ENCODE data around the gene ACADM.
"Not testable (repeated sequence)": the region's sequence is repeated elsewhere in the genome, so short reads cannot be mapped to it uniquely, and the experiment has no call there.

The ACADM gene

DNA sequence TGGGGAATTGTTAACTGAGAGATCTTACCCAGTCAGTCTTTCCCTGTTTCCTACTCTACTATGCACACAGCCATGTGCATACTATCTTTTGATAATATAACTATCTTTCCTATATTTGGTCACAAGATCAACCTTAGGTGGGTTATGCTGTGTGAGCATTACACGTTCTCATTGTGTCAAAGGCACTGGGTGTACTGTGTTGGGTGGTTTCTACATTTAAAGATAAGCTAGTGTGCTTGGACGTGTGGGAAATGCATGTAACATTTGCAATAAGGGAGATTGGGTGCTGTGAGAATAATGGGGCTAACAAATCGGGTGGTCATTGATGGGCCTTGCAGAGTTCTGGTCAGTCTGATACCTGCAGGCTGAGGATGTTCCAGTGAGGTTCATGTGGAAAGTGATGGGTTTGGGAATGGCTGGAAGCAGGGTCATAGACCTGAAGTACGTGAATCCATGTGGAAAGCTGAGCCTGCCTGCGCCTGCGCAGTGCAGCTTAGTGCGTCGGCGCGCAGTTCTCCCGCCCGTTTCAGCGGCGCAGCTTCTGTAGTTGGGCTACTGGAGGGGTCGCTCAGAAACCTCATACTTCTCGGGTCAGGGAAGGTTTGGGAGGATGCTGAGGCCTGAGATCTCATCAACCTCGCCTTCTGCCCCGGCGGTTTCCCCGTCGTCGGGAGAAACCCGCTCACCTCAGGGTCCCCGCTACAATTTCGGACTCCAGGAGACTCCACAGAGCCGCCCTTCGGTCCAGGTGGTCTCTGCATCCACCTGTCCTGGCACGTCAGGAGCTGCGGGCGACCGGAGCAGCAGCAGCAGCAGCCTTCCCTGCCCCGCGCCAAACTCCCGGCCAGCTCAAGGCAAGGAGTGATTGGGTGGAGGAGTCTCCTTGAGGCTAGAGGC is 72.1 kb downstream of the ACADM start, which contains the start of gene MSH4:
Gene MSH4, plus strand, starts transcription at position 507 of the 897 bp plus-strand sequence. Its CDS starts 104 bp downstream, at position 611.
- DNase-seq = no peak

DNA sequence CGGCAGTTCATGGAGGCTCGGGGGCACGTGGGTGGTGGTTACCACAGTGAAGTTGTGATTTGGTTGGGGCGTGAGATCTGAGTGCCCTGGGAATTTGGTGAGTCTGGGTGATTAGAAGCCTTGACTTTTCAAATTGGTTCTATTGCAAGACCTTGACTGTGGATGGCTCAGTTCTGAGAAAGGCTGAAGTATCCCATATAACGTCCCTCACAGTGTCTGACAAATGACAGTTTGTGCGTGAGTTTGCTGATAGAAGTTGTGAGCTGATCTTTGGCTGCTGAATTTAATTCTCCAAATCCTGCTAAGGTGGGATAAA is 72.7 kb downstream of the ACADM start:
- no peak for DNase-seq

DNA sequence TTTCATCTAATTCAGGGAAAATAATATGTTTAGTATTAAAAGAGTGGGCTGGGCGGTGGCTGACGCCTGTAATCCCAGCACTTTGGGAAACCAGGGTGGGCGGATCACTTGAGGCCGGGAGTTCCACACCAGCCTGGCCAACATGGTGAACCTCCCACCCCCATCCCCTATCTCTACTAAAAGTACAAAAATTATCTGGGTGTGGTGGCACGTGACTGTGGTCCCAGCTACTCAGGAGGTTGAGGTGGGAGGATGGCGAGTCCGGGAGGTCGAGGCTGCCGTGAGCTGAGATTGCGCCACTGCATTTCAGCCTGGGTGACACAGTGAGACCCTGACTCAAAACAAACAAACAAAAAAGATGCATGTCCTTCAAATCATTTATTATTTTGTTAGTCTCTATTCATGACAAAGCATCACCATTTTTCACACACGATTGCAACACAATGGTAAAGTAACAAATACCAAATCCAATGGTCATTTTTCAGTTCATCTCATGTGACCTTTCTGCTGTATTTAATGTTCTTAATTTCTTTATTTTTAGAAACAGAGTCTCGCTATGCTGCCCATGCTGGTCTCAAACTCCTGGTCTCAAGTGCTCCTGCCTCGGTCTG is 73.2 kb downstream of the ACADM start:
- no peak for DNase-seq

DNA sequence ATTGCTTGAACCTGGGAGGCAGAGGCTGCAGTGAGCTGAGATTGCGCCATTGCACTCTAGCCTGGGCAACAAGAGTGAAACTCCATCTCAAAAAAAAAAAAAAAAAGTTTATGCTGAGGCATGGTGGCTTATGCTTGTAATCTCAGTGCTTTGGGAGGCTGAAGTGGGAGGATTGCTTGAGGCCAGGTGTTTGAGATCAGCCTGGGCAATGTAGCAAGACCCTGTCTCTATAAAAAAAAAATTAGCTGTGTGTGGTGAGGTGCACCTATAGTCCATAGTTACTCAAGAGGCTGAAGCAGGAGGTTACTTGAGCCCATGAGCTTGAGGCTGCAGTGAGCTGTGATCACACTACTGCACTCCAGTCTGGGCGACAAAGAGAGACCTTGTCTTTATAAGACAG is 77.0 kb downstream of the ACADM start:
- not testable (repeated sequence) for DNase-seq

DNA sequence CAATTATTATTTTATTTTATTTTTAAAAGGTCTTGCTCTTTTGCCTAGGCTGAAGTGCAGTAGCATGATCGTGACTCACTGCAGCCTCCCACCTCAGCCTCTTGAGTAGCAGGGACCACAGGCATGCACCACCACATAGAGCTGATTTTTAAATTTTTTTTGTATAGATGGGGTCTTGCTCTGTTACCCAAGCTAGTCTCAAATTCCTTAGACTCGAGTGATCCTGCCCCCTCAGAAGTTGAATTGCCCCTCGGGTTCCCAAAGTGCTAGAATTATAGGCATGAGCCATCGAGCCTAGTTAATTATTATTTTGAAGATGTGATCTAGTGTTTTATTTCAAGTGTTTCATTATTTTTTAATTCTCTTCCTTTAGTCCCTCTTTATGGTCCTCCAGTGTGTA is 84.4 kb downstream of the ACADM start:
- DNase-seq = no peak

DNA sequence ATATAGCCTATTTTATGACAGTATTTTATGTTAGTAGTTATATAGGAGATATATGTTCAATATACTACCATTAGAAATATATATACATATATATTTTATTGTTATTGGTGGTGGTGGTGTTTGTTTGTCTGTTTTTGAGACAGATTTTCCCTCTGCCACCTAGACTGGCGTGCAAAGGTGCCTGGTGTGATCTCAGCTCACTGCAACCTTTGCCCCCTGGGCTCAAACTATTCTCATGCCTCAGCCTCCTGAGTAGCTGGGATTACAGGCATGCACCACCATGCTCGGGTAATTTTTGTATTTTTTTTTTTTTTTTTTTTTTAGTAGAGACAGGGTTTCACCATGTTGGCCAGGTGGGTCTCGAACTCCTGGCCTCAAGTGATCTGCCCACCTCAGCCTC is 85.6 kb downstream of the ACADM start:
- not testable (repeated sequence) for DNase-seq

DNA sequence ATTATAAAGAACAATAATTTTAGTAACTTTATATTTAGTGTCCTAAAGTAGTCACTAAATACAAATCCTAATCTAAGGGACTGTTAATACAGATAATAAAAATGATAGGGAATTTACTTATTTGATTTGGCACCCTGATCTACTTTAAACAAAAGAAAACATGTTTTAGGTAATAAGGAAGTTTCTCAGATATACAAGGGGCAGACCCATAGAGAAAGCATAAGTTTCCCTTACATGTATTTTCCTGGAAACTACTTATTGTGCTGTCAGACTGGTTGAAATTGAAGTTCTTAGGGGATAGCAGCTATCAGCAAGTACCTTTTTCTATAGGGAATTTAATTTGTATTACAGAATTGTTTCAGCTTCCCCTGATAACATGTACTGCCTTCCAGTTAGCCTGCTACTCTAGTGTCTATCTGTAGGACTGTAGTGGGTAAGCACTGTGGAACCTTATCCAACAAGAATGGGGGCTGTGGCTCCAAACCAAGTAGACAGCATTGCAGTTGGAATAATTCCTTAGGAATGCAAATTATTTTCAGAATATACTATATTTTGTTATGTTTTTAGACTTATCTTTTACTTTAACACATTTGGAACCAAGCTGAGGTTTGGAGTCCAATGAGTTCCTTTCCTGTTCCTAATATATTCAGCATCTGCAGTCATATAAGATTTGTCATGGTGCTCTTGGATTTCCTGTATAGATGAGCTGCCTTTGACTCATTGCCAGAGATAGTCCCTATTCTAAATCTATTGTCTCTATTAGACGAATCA is 86.9 kb downstream of the ACADM start:
- no peak for DNase-seq

DNA sequence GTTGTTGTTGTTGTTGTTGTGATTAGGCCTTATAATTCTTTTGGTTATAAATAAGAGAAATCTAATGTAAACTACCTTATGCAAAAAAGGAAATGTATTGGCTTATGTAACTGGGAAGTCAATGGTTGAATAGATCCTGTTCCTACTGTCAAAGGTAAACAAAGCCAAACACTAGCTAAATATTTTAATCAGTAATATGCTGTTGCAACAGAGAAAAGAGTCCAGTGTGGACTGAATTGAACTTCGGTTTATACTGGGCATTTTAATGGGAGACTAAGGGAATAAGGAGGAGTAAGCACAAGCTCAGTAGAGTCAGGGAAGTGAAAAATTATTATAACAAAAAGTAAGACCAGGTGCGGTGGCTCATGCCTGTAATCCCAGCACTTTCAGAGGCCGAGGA is 87.6 kb downstream of the ACADM start:
- DNase-seq = no peak

Data from hippocampal formation (tissue), 2 donors.